Body of pancreas (tissue), 4 donors: ENCODE measurements around the gene REPIN1. TPM values are rescaled to one million over a fixed set of nuclear protein-coding genes. Genes with fewer than 3 reads are reported as not detected.
A peak's percentile ranks its signal among the peaks of the same experiment; 100 is the strongest.

Experiments
- ATAC-seq: fragments of 150-250 bp; one replicate; pipeline ENCODE4 v1.9.1; 2016
- DNase-seq, 4 donors: peaks; one replicate each; pipeline ENCODE4 v3.0.0-alpha.2; 2019
- H3K27ac ChIP-seq, 4 donors: fragments of 200-600 bp; sonication (generic); 1 replicate in 3 of 4; 2 replicates in 1 of 4; pipeline versions ENCODE4 v1.5.1 to v1.6.1; 2016 to 2019; ENCODE audit warnings: mild to moderate bottlenecking in 1 of 4, mixed read lengths in 1 of 4, moderate library complexity in 1 of 4
- H3K27me3 ChIP-seq, 2 donors: fragments of 200-600 bp; sonication (generic); one replicate each; pipeline ENCODE4 v1.6.0; 2016; ENCODE audit warnings: mild to moderate bottlenecking in 1 of 2
- H3K36me3 ChIP-seq, 2 donors: fragments of 200-600 bp; sonication (generic); replicated peaks in 1 of 2; 2 replicates each; pipeline ENCODE4 v1.5.1; 2016; ENCODE audit warnings: low read depth in 2 of 2; ENCODE audit not compliant: insufficient read depth in 1 of 2
- H3K4me1 ChIP-seq: fragments of 200-600 bp; sonication (generic); one replicate; pipeline ENCODE4 v1.6.0; 2016
- H3K4me3 ChIP-seq, 2 donors: fragments of 200-600 bp; sonication (generic); 1 replicate in 1 of 2; 2 replicates in 1 of 2; pipeline ENCODE4 v1.5.1; 2016 to 2019
- H3K9me3 ChIP-seq, 3 donors: fragments of 200-600 bp; sonication (generic); 1 replicate in 2 of 3; 2 replicates in 1 of 3; pipeline ENCODE4 v1.5.1; 2016
- POLR2A ChIP-seq, 3 donors: fragments of 450-650 bp; IDR thresholded peaks; one replicate each; pipeline ENCODE4 v1.6.1; 2016; ENCODE audit warnings: antibody characterized with exemption in 3 of 3, mild to moderate bottlenecking in 2 of 3
- WGBS, 2 donors: methylation state at CpG; one replicate each; pipeline ENCODE4 v1.1.5; 2017; 5-methylcytosine and 5-hydroxymethylcytosine counted together
- intact Hi-C: fragments of 100-400 bp; cut with DNase I; formaldehyde crosslinking; loops from one replicate; pipeline ENCODE4 v1.15.1; 2023
- total RNA-seq, 2 donors: library from RNA; depleted of rRNA; stranded (reverse); fragments of >200 nt; gene quantifications; one replicate each; pipeline ENCODE4 v1.1.0, GENCODE V29; 2016
- TF ChIP-seq, protein P1 (sequence below), 7 experiments: fragments of 450-650 bp in 4 of 7; fragments of 200-600 bp in 3 of 7; sonication (generic) in 3 of 7; IDR thresholded peaks; one replicate each; pipeline ENCODE4 v1.5.1; 2016 to 2019; ENCODE audit warnings: antibody characterized with exemption in 7 of 7

Gene REPIN1
- total RNA-seq, 2 donors from 2014 or later: 77.0 to 117 TPM

DNA sequence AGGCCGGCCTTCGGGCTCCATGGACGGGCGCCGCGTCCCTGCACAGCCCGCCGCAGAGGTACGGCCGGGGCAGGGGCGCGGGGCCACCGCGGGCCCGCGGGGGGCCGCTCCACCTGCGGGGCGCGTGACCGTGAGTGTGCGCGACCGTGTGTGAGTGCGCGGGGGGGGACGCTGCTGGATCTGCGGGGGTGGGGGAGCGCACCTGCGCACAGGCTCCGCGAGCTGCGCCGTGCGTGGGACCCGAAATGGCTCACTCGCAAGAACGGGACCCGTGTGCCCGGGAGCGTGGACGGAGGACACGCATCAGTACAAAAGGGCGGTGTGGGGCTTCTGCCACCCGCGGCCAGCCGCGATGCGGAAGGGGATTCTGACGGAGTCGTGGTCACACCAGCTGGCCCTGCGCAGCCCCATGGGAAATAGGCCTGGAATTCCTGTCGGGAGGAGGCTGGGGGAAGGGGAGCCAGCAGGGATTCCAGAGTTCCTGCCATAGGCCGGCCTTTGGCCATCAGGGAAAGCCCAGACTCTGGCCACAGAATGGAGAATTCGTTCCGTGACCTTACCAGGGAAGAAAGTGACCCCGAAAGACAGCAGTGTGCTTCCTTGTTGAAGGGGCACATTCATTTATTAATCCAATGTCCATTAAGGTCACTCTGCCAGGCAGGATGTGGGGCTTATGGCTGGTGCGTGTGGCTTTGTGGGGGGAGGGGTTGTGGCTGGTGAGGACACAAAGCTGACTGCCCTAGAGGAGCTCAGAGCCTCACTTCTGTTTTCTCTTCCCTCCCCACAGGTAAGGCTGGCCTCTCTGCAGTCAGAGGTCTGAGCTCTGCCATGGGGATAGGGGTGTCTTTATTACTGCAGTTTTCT lies 494 bp downstream of the REPIN1 start:
- peak overlapping the region; percentile 72 to 82 for H3K4me3 ChIP-seq
- DNase-seq: peak; percentile 72 to 79 (median 76)
- H3K9me3 ChIP-seq: no peaks in the 10 kb centered on the region
- H3K4me1 ChIP-seq: peaks cover 59% of the 10 kb centered on the region
- peak overlapping the region; percentile 91 to 100 (median 100) for H3K27ac ChIP-seq
- intact Hi-C loops: no loop called here
- peaks cover 0 to 2% of the 10 kb centered on the region in 2 donors for H3K36me3 ChIP-seq
- H3K27me3 ChIP-seq: no peaks in the 10 kb centered on the region
- TF ChIP-seq, protein P1, sequence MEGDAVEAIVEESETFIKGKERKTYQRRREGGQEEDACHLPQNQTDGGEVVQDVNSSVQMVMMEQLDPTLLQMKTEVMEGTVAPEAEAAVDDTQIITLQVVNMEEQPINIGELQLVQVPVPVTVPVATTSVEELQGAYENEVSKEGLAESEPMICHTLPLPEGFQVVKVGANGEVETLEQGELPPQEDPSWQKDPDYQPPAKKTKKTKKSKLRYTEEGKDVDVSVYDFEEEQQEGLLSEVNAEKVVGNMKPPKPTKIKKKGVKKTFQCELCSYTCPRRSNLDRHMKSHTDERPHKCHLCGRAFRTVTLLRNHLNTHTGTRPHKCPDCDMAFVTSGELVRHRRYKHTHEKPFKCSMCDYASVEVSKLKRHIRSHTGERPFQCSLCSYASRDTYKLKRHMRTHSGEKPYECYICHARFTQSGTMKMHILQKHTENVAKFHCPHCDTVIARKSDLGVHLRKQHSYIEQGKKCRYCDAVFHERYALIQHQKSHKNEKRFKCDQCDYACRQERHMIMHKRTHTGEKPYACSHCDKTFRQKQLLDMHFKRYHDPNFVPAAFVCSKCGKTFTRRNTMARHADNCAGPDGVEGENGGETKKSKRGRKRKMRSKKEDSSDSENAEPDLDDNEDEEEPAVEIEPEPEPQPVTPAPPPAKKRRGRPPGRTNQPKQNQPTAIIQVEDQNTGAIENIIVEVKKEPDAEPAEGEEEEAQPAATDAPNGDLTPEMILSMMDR (IDR thresholded peaks at IDR 0.05): no peak
- TF ChIP-seq POLR2A (IDR thresholded peaks at IDR 0.05): peak in 2 of 3 donors; percentile 61 to 73
- ATAC-seq: peak; percentile 53
- WGBS, 2 donors: 0% methylated on average over 4 to 56 of the region's 58 CpGs

- Histone ChIP-seq H3K4me3 (peak overlapping the region; percentile 72 to 82), H3K36me3 (peaks cover 0 to 2% of the 10 kb centered on the region in 2 donors), H3K4me1 (peaks cover 61% of the 10 kb centered on the region), H3K27ac (peak overlapping the region; percentile 91 to 100 (median 100)), H3K27me3 (no peaks in the 10 kb centered on the region), H3K9me3 (no peaks in the 10 kb centered on the region)
- WGBS, 2 donors: 28 to 39% methylated on average over 15 to 23 of the region's 23 CpGs
- TF ChIP-seq, protein P1 (IDR thresholded peaks at IDR 0.05): no peak
- TF ChIP-seq POLR2A (IDR thresholded peaks at IDR 0.05): no peak
- intact Hi-C loops: no loop called here
- ATAC-seq (no peak), DNase-seq (no peak)
These were observed 1.3 kb downstream of the REPIN1 start for GRCh38 chr7:150369748-150370501.

- no peak overlapping the region for H3K4me3 ChIP-seq
- peaks cover 0 to 2% of the 10 kb centered on the region in 2 donors for H3K36me3 ChIP-seq
- peak overlapping the region in 3 of 4 donors; percentile 99 to 100 (median 100) for H3K27ac ChIP-seq
- H3K27me3 ChIP-seq: no peaks in the 10 kb centered on the region
- H3K4me1 ChIP-seq: peaks cover 68% of the 10 kb centered on the region
- no peaks in the 10 kb centered on the region for H3K9me3 ChIP-seq
- ATAC-seq (no peak), DNase-seq (no peak)
- 40 to 51% methylated on average over 1 to 3 of the region's 3 CpGs for WGBS, 2 donors
- intact Hi-C loops: no loop called here
- TF ChIP-seq, protein P1 (IDR thresholded peaks at IDR 0.05): no peak
- no peak for TF ChIP-seq POLR2A (IDR thresholded peaks at IDR 0.05)
These were observed 2.0 kb downstream of the REPIN1 start for GRCh38 chr7:150370612-150371071.

GRCh38 chr7:150371131-150371995 lies 2.7 kb downstream of the REPIN1 start:
- intact Hi-C loops: no loop called here
- ATAC-seq (no peak), DNase-seq (no peak)
- peaks cover 0 to 2% of the 10 kb centered on the region in 2 donors for H3K36me3 ChIP-seq
- peak overlapping the region in 2 of 4 donors; percentile 99 to 100 for H3K27ac ChIP-seq
- WGBS, 2 donors: 85 to 86% methylated on average over 14 to 48 of the region's 48 CpGs
- no peak overlapping the region for H3K4me3 ChIP-seq
- no peaks in the 10 kb centered on the region for H3K27me3 ChIP-seq
- no peaks in the 10 kb centered on the region for H3K9me3 ChIP-seq
- peak in 1 of 3 donors; percentile 11 for TF ChIP-seq POLR2A (IDR thresholded peaks at IDR 0.05)
- TF ChIP-seq, protein P1 (IDR thresholded peaks at IDR 0.05): no peak
- H3K4me1 ChIP-seq: peaks cover 76% of the 10 kb centered on the region
